ENCODE results near the gene METTL15. TPM values are rescaled to one million over a fixed set of nuclear protein-coding genes. Genes with fewer than 3 reads are reported as not detected.
A peak's percentile ranks its signal among the peaks of the same experiment; 100 is the strongest.

Gene METTL15, protein sequence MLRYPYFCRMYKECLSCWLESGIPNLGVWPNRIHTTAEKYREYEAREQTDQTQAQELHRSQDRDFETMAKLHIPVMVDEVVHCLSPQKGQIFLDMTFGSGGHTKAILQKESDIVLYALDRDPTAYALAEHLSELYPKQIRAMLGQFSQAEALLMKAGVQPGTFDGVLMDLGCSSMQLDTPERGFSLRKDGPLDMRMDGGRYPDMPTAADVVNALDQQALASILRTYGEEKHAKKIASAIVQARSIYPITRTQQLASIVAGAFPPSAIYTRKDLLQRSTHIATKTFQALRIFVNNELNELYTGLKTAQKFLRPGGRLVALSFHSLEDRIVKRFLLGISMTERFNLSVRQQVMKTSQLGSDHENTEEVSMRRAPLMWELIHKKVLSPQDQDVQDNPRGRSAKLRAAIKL
- total RNA-seq = 13.1 and 16.3 TPM in 2 replicates
- long read RNA-seq, full-length matches to known transcripts = 10 of 73 reads
- long read RNA-seq, partial matches to known transcripts = 45 of 73 reads
- long read RNA-seq, other reads (novel, unspliced or antisense) = 18 of 73 reads

DNA sequence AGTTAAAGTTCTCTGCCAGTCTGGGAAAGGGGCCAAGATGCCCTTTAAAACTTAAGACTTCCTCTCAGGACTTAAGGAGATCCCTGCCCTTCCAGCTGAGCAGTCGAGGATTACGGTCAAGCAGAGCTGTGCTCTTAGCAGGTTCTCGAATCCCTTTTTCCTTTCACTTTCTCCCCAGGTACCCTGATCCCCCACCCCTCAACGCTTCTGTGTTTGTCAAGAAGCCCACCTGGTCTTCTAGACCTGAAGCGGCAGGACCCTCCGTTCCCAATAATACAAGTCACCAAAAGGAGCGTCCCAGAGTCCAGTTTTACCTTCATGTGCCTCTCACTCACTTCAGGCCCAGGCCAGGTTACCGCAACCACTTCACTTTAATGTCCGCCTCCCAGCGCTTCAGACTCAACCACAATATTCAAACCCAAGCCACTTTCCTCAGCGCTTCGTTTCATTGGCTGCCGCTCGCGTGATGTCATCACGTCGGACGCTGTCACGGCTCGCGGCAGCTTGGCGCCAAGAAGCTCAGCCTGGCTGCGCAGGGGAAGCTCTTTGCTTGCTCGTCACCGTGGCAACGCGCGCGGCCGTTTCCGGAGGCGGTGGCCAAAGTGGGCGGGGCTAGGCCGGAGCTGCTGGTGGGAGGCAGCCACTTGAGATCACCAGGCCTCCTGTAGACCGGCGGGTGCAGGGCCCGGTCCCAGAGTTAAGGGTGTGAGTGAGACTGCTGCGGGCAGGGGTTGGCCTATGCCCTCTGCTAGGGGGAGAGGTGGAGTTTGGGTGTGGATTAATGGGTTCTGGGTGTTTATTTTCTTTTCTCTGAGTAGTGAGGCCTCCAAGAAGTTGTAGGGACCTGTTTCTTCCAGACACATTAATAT is at the start of gene METTL15, which contains the start of gene KIF18A:
Gene METTL15 (plus strand): TSS at position 639 of the 869 bp plus-strand sequence. CDS start 4,947 bp downstream, outside the sequence.
Gene KIF18A (minus strand): TSS at position 407 of the 869 bp plus-strand sequence. CDS start 10,209 bp downstream, outside the sequence.
- Mint-ChIP-seq H3K27ac (ENCODE audit: unreplicated experiment) (peak within 1 kb of the TSS; percentile 99), H3K4me3 (ENCODE audit: unreplicated experiment) (peak within 1 kb of the TSS; percentile 84), H3K36me3 (ENCODE audit: unreplicated experiment) (peaks cover 4% of the 10 kb centered on the region), H3K27me3 (ENCODE audit: unreplicated experiment) (no peaks in the 10 kb centered on the region), H3K4me1 (ENCODE audit: unreplicated experiment) (peaks cover 65% of the 10 kb centered on the region), H3K9me3 (ENCODE audit: unreplicated experiment) (no peaks in the 10 kb centered on the region)
- TF ChIP-seq, protein P1, sequence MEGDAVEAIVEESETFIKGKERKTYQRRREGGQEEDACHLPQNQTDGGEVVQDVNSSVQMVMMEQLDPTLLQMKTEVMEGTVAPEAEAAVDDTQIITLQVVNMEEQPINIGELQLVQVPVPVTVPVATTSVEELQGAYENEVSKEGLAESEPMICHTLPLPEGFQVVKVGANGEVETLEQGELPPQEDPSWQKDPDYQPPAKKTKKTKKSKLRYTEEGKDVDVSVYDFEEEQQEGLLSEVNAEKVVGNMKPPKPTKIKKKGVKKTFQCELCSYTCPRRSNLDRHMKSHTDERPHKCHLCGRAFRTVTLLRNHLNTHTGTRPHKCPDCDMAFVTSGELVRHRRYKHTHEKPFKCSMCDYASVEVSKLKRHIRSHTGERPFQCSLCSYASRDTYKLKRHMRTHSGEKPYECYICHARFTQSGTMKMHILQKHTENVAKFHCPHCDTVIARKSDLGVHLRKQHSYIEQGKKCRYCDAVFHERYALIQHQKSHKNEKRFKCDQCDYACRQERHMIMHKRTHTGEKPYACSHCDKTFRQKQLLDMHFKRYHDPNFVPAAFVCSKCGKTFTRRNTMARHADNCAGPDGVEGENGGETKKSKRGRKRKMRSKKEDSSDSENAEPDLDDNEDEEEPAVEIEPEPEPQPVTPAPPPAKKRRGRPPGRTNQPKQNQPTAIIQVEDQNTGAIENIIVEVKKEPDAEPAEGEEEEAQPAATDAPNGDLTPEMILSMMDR (IDR thresholded peaks at IDR 0.05) = no peak
- peak; percentile 100 for DNase-seq (ENCODE audit: extremely low spot score, unreplicated experiment)

DNA sequence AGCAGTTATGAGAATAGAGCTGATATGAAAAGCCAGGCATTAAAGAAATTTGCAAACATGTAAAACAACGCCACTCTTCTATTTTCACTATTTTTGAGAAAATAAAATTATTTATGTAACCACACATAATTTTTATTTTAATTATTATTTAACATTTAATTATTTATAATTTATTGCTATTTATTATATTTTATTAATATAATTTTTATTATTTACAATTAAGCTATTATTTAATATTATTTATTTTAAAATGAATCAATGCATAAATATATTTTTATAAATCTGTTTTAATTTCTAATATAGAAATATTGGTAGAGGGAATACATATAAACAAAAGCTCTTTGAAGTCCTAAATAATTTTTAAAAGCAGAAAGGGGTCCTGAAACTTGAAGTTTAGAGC is 36.9 kb upstream of the METTL15 start:
- Mint-ChIP-seq H3K27me3 (ENCODE audit: unreplicated experiment) (no peaks in the 10 kb centered on the region), H3K36me3 (ENCODE audit: unreplicated experiment) (no peaks in the 10 kb centered on the region), H3K9me3 (ENCODE audit: unreplicated experiment) (no peaks in the 10 kb centered on the region), H3K4me3 (ENCODE audit: unreplicated experiment) (no peak overlapping the region), H3K27ac (ENCODE audit: unreplicated experiment) (no peak overlapping the region), H3K4me1 (ENCODE audit: unreplicated experiment) (peaks cover 12% of the 10 kb centered on the region)
- TF ChIP-seq, protein P1 (IDR thresholded peaks at IDR 0.05) = no peak
- no peak for DNase-seq (ENCODE audit: extremely low spot score, unreplicated experiment)

DNA sequence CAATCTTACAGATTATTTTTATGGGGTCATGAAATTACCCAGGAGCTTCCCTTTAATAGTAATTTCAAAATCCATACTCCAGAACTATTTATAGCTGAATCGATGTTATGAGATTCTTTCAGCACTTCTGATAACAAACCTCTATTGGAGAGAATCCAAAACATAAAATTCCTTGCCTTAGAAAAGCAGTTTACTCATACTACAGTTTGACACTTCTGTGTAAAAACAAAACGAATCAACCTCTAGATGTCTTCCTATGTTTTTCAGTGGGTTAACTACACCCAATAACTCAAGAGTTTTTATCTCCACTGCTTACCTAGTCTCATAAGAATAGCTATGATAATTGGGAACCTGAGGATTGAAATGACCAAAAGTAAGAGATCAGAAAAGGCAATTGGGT is 35.9 kb upstream of the METTL15 start:
- Mint-ChIP-seq H3K36me3 (ENCODE audit: unreplicated experiment) (no peaks in the 10 kb centered on the region), H3K27ac (ENCODE audit: unreplicated experiment) (peak overlapping the region; percentile 24), H3K27me3 (ENCODE audit: unreplicated experiment) (no peaks in the 10 kb centered on the region), H3K9me3 (ENCODE audit: unreplicated experiment) (no peaks in the 10 kb centered on the region), H3K4me3 (ENCODE audit: unreplicated experiment) (no peak overlapping the region), H3K4me1 (ENCODE audit: unreplicated experiment) (peaks cover 12% of the 10 kb centered on the region)
- no peak for DNase-seq (ENCODE audit: extremely low spot score, unreplicated experiment)
- TF ChIP-seq, protein P1 (IDR thresholded peaks at IDR 0.05) = no peak

DNA sequence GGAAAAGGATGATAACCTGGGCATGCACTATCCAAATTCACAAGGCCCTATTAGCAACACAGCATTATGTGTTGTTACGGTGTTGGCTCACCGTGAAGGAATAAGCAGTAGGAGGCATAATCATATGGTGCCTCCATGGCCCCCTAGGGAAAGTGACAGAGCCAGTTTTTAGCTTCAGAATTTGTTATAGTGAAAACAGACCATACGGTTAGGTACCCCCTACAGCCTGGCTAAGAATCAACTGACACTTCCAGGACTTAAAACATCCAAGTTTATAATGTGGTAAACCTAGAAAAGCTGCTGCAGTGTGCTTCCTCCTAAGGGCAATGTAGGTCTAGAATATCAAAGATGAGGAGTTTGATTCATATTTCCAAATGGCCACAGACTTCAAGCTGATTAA is 30.7 kb upstream of the METTL15 start:
- Mint-ChIP-seq H3K27ac (ENCODE audit: unreplicated experiment) (no peak overlapping the region), H3K27me3 (ENCODE audit: unreplicated experiment) (no peaks in the 10 kb centered on the region), H3K36me3 (ENCODE audit: unreplicated experiment) (peaks cover 2% of the 10 kb centered on the region), H3K4me3 (ENCODE audit: unreplicated experiment) (no peak overlapping the region), H3K4me1 (ENCODE audit: unreplicated experiment) (peaks cover 4% of the 10 kb centered on the region), H3K9me3 (ENCODE audit: unreplicated experiment) (no peaks in the 10 kb centered on the region)
- TF ChIP-seq, protein P1 (IDR thresholded peaks at IDR 0.05) = no peak
- no peak for DNase-seq (ENCODE audit: extremely low spot score, unreplicated experiment)
